ENCODE results near the gene RANBP1. TPM values are rescaled to one million over a fixed set of nuclear protein-coding genes. Genes with fewer than 3 reads are reported as not detected.

RANBP1 gene
- total and polyA plus RNA-seq, 9 of the 15 experiments (the other 6 are each of a cell fraction or from before 2014, with no cell fraction given) = 162 to 2,891 (median 1,289) TPM

- TF ChIP-seq, protein P1, sequence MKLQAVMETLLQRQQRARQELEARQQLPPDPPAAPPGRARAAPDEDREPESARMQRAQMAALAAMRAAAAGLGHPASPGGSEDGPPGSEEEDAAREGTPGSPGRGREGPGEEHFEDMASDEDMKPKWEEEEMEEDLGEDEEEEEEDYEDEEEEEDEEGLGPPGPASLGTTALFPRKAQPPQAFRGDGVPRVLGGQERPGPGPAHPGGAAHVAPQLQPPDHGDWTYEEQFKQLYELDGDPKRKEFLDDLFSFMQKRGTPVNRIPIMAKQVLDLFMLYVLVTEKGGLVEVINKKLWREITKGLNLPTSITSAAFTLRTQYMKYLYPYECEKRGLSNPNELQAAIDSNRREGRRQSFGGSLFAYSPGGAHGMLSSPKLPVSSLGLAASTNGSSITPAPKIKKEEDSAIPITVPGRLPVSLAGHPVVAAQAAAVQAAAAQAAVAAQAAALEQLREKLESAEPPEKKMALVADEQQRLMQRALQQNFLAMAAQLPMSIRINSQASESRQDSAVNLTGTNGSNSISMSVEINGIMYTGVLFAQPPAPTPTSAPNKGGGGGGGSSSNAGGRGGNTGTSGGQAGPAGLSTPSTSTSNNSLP (IDR thresholded peaks at IDR 0.05; ENCODE audit: borderline replicate concordance, low read depth, low read length) = no peak
- TF ChIP-seq ZNF184 (CRISPR knock-in tag; IDR thresholded peaks at IDR 0.05) (no peak), MCM3 (IDR thresholded peaks at IDR 0.05) (no peak), MCM5 (IDR thresholded peaks at IDR 0.05; ENCODE audit: low read depth) (no peak), MAFF (IDR thresholded peaks at IDR 0.05; ENCODE audit: low read length) (no peak), PRPF4 (IDR thresholded peaks at IDR 0.05; ENCODE audit: insufficient read depth, low read depth, low read length, poor library complexity, severe bottlenecking) (no peak), KLF10 (CRISPR knock-in tag; IDR thresholded peaks at IDR 0.05) (peak; percentile 70; the same call in 1 of the 2 replicates), AFF4 (CRISPR knock-in tag; IDR thresholded peaks at IDR 0.05) (no peak), FOXK1 (CRISPR knock-in tag; IDR thresholded peaks at IDR 0.05; ENCODE audit: borderline replicate concordance) (no peak), CHD2 (IDR thresholded peaks at IDR 0.05; ENCODE audit: low read depth, low read length) (0 out of 2 replicates have a peak, but pooled peaks have one; percentile 11), CHCHD3 (CRISPR knock-in tag; IDR thresholded peaks at IDR 0.05) (no peak)
- TF ChIP-seq, protein P2, sequence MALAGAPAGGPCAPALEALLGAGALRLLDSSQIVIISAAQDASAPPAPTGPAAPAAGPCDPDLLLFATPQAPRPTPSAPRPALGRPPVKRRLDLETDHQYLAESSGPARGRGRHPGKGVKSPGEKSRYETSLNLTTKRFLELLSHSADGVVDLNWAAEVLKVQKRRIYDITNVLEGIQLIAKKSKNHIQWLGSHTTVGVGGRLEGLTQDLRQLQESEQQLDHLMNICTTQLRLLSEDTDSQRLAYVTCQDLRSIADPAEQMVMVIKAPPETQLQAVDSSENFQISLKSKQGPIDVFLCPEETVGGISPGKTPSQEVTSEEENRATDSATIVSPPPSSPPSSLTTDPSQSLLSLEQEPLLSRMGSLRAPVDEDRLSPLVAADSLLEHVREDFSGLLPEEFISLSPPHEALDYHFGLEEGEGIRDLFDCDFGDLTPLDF (CRISPR knock-in tag; IDR thresholded peaks at IDR 0.05) = no peak
- TF ChIP-seq, protein P3, sequence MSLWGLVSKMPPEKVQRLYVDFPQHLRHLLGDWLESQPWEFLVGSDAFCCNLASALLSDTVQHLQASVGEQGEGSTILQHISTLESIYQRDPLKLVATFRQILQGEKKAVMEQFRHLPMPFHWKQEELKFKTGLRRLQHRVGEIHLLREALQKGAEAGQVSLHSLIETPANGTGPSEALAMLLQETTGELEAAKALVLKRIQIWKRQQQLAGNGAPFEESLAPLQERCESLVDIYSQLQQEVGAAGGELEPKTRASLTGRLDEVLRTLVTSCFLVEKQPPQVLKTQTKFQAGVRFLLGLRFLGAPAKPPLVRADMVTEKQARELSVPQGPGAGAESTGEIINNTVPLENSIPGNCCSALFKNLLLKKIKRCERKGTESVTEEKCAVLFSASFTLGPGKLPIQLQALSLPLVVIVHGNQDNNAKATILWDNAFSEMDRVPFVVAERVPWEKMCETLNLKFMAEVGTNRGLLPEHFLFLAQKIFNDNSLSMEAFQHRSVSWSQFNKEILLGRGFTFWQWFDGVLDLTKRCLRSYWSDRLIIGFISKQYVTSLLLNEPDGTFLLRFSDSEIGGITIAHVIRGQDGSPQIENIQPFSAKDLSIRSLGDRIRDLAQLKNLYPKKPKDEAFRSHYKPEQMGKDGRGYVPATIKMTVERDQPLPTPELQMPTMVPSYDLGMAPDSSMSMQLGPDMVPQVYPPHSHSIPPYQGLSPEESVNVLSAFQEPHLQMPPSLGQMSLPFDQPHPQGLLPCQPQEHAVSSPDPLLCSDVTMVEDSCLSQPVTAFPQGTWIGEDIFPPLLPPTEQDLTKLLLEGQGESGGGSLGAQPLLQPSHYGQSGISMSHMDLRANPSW (CRISPR knock-in tag; IDR thresholded peaks at IDR 0.05) = no peak
- TF ChIP-seq, protein P4, sequence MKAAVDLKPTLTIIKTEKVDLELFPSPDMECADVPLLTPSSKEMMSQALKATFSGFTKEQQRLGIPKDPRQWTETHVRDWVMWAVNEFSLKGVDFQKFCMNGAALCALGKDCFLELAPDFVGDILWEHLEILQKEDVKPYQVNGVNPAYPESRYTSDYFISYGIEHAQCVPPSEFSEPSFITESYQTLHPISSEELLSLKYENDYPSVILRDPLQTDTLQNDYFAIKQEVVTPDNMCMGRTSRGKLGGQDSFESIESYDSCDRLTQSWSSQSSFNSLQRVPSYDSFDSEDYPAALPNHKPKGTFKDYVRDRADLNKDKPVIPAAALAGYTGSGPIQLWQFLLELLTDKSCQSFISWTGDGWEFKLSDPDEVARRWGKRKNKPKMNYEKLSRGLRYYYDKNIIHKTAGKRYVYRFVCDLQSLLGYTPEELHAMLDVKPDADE (conservative IDR thresholded peaks at IDR 0.05; ENCODE audit: control insufficient read depth, low read depth, low read length) = peak; percentile 31; the same call in 1 of the 2 replicates
- TF ChIP-seq, protein P5, sequence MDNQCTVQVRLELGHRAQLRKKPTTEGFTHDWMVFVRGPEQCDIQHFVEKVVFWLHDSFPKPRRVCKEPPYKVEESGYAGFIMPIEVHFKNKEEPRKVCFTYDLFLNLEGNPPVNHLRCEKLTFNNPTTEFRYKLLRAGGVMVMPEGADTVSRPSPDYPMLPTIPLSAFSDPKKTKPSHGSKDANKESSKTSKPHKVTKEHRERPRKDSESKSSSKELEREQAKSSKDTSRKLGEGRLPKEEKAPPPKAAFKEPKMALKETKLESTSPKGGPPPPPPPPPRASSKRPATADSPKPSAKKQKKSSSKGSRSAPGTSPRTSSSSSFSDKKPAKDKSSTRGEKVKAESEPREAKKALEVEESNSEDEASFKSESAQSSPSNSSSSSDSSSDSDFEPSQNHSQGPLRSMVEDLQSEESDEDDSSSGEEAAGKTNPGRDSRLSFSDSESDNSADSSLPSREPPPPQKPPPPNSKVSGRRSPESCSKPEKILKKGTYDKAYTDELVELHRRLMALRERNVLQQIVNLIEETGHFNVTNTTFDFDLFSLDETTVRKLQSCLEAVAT (IDR thresholded peaks at IDR 0.05) = no peak
Measured at GRCh38 chr22:20066617-20067383, 49.1 kb upstream of the RANBP1 start (continued).

Data from K562 (cell line).